ENCODE data around the gene PARD3.

DNA sequence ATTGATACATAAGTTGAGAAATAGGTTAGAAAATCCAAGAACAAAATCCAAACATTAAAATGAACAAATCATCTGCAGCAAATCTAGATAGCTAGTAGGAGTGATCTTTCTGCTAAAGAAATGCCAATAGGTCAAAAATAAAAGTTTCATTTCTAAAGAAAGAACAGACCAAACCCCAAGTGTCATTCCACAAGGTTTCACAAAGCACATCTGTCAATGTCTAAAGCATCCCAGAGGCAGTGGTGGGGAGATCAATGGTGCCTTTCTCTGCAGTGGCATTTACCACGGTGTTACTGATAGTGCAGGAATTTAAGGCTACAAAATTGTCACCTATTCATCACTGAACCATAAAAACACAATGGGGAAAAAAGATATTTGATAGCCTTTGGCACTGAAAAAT lies 147.9 kb downstream of the PARD3 start:
- TF ChIP-seq POLR2A (IDR thresholded peaks at IDR 0.05; ENCODE audit: low read depth, low read length): no peak
- TF ChIP-seq, protein P1, sequence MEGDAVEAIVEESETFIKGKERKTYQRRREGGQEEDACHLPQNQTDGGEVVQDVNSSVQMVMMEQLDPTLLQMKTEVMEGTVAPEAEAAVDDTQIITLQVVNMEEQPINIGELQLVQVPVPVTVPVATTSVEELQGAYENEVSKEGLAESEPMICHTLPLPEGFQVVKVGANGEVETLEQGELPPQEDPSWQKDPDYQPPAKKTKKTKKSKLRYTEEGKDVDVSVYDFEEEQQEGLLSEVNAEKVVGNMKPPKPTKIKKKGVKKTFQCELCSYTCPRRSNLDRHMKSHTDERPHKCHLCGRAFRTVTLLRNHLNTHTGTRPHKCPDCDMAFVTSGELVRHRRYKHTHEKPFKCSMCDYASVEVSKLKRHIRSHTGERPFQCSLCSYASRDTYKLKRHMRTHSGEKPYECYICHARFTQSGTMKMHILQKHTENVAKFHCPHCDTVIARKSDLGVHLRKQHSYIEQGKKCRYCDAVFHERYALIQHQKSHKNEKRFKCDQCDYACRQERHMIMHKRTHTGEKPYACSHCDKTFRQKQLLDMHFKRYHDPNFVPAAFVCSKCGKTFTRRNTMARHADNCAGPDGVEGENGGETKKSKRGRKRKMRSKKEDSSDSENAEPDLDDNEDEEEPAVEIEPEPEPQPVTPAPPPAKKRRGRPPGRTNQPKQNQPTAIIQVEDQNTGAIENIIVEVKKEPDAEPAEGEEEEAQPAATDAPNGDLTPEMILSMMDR (IDR thresholded peaks at IDR 0.05; ENCODE audit: extremely low read depth in 1 of 2, insufficient read depth in 1 of 2, low read depth in 1 of 2, low read length in 2 of 2): no peak
- TF ChIP-seq, protein P2, sequence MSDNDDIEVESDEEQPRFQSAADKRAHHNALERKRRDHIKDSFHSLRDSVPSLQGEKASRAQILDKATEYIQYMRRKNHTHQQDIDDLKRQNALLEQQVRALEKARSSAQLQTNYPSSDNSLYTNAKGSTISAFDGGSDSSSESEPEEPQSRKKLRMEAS (IDR thresholded peaks at IDR 0.05; ENCODE audit: insufficient read depth, insufficient read length): no peak
- TF ChIP-seq MYC (IDR thresholded peaks at IDR 0.05; ENCODE audit: low read depth, low read length): no peak
- no peak for TF ChIP-seq EZH2 (IDR thresholded peaks at IDR 0.05; ENCODE audit: borderline replicate concordance, low read depth, low read length, severe bottlenecking)
- no peak for TF ChIP-seq POLR2AphosphoS5 (IDR thresholded peaks at IDR 0.05; ENCODE audit: insufficient read depth, low read depth, low read length)
- TF ChIP-seq FOS (IDR thresholded peaks at IDR 0.05; ENCODE audit: borderline replicate concordance, insufficient read depth, low read length): no peak
- no peak for TF ChIP-seq JUN (IDR thresholded peaks at IDR 0.05; ENCODE audit: borderline replicate concordance, insufficient read depth, insufficient read length, low read depth)
